Adipocyte (in vitro differentiated cells): ENCODE data around the gene ARMC3.

Experiments used
- DNase-seq: peaks from one replicate; pipeline ENCODE4 v3.0.0-alpha.2; 2015; ENCODE audit warnings: low read depth
- H3K27me3 ChIP-seq: replicated peaks from 2 replicates; pipeline ENCODE4 v1.7.0; 2013; ENCODE audit warnings: mild to moderate bottlenecking, low read length, moderate library complexity; ENCODE audit not compliant: control insufficient read depth, insufficient read depth
- H3K36me3 ChIP-seq: 2 replicates; pipeline ENCODE4 v1.7.0; 2013; ENCODE audit warnings: low read length, mild to moderate bottlenecking, moderate library complexity; ENCODE audit not compliant: control insufficient read depth, insufficient read depth, severe bottlenecking
- H3K4me1 ChIP-seq: 2 replicates; pipeline ENCODE4 v1.7.0; 2013; ENCODE audit warnings: mild to moderate bottlenecking, low read length, moderate library complexity; ENCODE audit not compliant: control insufficient read depth, insufficient read depth
- H3K4me3 ChIP-seq: 2 replicates; pipeline ENCODE4 v1.7.0; 2013; ENCODE audit warnings: mild to moderate bottlenecking, low read length, moderate library complexity
- H3K9ac ChIP-seq: 2 replicates; pipeline ENCODE4 v1.7.0; 2013; ENCODE audit warnings: mild to moderate bottlenecking, low read length, moderate library complexity
- H3K9me3 ChIP-seq: 2 replicates; pipeline ENCODE4 v1.7.0; 2013; ENCODE audit warnings: mild to moderate bottlenecking, low read length, moderate library complexity; ENCODE audit not compliant: control insufficient read depth

The ARMC3 gene

DNA sequence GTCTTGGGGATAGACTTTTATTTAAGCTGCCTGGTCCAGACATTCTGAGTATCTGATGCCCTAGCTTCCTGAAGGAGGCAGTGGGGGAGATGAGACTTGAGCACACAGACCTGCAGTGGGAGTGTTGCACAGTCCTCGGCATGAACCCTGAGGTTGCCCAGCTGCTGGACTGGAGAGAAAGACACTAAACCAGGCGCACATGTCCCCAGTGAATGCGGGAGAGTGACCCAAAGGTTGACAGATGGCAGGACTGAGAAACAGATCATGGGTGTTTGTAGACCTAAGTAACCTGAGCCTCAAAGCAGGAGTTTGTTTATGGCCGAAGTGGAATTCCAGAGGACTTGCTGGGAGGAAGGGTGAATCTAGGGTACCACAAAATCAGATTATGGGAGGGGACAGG, 151.8 kb downstream of the ARMC3 start:
- no peak overlapping the region for H3K9ac ChIP-seq
- no peaks in the 10 kb centered on the region for H3K9me3 ChIP-seq
- peaks cover 26% of the 10 kb centered on the region for H3K27me3 ChIP-seq
- H3K4me3 ChIP-seq = no peak overlapping the region
- H3K36me3 ChIP-seq = no peaks in the 10 kb centered on the region
- peaks cover 4% of the 10 kb centered on the region for H3K4me1 ChIP-seq
- DNase-seq = no peak

DNA sequence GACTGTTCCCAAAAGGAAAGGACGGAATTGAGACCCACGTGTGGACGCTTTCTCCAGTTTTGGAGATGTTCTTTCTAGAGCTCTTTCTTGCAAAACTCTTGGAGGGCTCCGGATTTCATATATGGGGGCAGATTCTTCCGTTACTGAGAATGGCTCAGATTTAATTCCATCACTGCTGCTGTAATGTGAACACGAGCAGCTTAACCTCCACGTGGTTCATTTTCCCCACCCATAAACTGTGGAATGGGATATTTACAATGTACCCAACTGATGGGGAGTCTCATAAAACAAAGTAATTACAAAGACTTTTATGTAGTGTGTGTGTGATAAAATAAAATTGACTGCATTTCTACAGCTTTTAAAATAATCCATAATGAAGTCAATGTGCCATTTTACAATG, 152.4 kb downstream of the ARMC3 start:
- no peak for DNase-seq
- H3K4me1 ChIP-seq = peaks cover 4% of the 10 kb centered on the region
- H3K36me3 ChIP-seq = no peaks in the 10 kb centered on the region
- no peak overlapping the region for H3K9ac ChIP-seq
- H3K27me3 ChIP-seq = peaks cover 26% of the 10 kb centered on the region
- H3K4me3 ChIP-seq = no peak overlapping the region
- H3K9me3 ChIP-seq = no peaks in the 10 kb centered on the region

DNA sequence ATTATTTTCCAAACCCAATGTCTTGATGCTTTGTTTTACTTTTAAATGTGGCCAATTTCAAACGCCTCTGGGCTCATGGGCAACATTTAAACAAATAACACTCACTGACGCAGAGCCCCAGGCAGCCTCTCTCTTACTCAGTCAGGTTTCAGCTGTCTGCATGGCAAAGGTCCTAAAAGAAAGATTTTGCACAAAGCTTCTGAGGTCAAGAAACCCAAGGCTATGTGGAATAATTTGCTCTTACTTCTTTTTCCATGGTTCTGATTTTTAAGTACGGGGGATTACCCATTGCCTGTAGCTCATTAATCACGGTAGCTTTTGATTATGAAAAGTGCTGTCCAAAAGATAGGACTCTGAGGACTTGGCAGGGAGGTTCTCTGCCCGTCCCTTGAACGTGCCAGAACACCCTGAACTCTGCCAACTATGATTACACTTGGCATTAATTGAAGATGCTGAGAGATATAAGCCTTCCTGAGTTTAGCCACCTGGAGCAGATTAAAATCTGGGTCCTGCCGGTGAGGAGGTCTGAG, 153.4 kb downstream of the ARMC3 start:
- no peaks in the 10 kb centered on the region for H3K36me3 ChIP-seq
- H3K9me3 ChIP-seq = no peaks in the 10 kb centered on the region
- no peak overlapping the region for H3K4me3 ChIP-seq
- H3K4me1 ChIP-seq = peaks cover 4% of the 10 kb centered on the region
- H3K9ac ChIP-seq = no peak overlapping the region
- H3K27me3 ChIP-seq = peaks cover 26% of the 10 kb centered on the region
- peak; percentile 9 for DNase-seq

DNA sequence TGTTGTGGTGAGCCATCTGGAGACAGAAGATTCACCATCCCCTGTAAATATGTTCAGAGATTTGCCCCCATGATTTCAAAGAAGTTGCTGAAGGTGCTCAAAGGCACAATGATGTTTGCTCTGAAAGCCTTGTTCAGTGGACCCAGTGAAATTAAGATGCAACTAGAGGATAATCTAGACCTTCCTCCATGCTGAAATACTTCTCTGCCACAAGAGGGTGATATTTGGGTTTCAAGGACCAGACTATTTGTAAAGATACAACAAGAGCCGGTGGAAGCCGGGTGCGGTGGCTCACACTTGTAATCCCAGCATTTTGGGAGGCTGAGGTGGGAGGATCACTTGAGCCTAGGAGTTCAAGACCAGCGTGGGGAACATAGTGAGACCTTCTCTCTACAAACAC, 154.0 kb downstream of the ARMC3 start:
- Histone ChIP-seq H3K4me1 (peaks cover 4% of the 10 kb centered on the region), H3K9ac (no peak overlapping the region), H3K4me3 (no peak overlapping the region), H3K9me3 (no peaks in the 10 kb centered on the region), H3K36me3 (no peaks in the 10 kb centered on the region), H3K27me3 (peaks cover 24% of the 10 kb centered on the region)
- DNase-seq = no peak
